ENCODE data around the gene FPR2.
"Not testable (repeated sequence)": the region's sequence is repeated elsewhere in the genome, so short reads cannot be mapped to it uniquely, and the experiment has no call there.

FPR2 gene

DNA sequence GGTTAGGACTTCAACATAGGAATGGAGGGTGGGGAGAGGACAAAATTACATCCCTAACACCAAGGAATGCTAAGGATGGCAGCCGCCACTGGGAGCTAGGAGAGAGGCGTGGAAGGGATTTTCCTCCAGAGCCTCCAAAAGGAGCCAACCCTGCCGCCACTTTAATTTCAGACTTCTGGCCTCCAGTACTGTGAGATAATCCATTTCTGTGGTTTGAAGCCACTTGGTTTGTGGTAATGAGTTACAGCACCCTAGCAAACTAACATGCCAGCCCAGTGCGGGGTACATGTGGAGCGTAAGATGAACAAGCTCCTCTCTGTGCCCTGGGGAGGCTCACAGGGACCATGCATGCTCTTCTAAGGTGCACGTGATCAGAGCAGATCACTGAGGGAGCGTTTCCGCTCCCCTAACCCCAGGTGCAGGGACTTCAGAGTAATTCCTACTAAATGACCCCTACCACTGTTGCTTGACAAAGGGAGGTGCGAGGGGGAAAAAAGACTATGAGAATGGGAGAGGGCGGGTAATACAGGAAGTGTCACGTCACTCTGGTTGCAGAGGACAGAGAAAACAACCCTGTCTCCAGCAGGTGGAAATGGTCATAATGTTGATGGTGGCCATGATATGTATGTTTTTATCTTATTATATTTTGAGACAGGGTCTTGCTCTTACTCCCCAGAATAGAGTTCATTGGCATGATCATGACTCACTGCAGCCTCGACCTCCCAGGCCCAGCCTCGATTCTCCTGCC lies 21.3 kb upstream of the FPR2 start:
- no peak for DNase-seq (ENCODE audit: low read depth, low spot score)

DNA sequence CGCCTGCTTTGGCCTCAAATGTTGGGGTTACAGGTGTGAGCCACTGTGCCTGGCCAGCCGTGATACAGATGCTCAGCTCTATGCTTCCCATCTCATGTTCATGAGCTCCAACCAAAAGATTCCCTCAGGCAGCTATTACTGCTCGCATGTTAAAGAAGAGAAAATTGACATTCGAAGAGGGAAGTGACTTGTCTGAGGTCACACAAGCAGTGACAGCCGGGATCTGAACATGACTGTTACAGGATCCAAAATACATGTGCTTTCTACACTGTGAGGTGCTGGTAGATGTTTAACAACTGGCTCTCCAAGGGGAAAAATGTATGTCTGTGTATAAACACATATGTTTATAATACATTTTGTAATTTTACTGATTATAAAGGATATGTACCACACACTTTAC lies 20.6 kb upstream of the FPR2 start:
- DNase-seq (ENCODE audit: low read depth, low spot score) = no peak

DNA sequence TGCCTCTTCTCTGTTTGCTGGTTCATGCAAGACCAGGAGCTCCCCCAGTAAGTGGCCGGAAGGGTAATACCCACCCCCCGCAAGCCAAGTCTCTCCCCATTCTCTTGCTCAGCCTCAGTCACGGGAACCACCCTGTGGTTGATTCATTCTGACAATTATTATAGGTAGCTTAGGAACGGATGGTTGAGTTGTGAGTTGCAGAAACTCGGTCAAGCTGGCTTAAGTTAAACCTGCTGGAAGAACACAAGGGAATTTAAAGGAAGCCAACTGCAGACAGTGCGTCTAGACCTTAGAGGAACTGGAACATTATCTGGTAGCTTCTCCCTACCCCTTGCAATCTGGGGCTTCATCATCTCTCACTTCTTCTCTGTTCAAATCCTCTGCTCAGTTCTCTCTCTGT lies 18.2 kb upstream of the FPR2 start:
- no peak for DNase-seq (ENCODE audit: low read depth, low spot score)

DNA sequence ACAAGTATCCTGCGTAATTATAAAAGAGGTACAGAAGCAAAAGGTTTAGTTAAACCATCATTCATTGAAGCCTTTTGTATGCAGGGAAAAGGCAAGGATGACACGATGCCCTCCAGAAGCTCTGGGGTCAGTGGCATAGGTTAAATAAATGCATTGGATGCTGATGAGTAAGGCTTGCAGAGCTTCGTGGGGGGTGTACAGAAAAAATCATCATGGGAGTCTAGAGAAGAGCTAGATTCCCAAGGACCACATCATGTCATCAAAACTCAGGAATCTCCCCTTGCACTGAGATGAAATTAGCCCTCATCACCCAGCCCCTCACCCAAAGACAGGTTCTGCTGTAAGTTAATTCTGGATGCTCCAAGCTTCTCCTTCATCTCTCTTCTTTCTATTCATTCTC lies 17.6 kb upstream of the FPR2 start:
- no peak for DNase-seq (ENCODE audit: low read depth, low spot score)

DNA sequence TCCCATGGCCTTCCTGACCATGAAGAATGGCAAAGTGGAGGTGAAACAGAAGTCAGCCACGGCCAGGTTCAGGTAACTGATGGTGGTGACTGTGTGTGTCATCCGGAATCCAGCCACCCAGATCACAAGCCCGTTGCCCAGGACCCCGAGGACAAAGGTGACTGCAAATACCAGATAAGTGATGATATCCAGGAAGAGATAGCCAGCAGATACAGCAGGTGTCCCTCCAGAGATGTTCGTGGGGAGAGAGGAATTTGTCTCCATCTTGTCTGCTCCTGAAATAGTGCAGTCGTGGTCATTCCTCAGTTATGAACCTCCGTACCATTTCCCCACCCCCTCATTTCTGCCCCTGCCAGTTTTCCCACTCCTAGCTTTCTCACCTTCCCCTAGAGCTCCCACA lies 14.2 kb upstream of the FPR2 start:
- no peak for DNase-seq (ENCODE audit: low read depth, low spot score)

DNA sequence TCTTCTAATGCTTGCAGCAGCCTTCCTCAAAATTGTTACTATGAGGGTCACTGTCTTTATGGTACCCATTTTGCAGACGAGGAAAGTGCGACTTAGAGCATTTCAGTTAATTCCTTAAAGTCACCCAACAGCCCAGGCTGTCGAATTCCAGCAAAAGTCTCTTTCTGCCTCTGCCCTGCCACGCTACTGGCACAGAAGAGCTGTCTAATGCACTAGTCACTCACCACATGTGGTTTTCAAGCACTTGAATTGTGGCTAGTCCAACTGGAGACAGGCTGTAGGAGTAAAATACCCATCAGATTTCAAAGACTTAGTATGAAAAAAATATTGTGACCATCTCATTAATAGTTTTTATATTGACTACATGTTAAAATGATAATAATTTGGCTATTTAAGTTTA lies 11.0 kb upstream of the FPR2 start:
- DNase-seq (ENCODE audit: low read depth, low spot score) = no peak

DNA sequence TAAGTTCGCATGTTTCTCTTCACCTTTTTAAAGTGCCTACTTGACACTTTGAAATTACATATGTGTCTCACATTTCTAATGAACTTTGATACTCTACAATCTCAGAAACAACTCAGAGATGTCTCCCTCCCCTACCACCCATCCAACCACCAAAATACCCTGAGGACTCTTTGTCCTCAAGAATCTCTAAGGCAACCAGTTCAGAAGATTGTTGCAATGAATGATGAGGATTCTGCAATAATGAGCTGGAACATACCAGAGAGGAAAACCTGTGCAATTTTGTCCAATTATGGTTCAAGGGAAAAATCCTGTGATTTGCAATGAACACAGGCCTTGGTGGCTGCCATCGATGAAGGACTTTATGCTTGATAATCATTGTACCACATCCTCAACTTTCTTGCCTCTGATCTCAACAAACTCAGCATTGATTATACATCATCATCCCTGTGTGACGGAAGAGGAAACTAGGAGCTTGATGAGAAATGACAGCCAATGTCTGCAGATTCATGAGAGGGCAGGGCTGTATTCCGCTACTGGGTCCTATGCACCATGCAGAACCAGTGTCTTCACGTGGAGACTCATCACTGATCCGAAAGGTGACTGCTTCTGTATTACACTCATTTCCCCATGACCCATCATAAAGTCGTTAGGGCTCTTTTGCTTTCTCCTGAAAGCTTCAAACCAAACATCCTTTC lies 10.4 kb upstream of the FPR2 start:
- no peak for DNase-seq (ENCODE audit: low read depth, low spot score)

DNA sequence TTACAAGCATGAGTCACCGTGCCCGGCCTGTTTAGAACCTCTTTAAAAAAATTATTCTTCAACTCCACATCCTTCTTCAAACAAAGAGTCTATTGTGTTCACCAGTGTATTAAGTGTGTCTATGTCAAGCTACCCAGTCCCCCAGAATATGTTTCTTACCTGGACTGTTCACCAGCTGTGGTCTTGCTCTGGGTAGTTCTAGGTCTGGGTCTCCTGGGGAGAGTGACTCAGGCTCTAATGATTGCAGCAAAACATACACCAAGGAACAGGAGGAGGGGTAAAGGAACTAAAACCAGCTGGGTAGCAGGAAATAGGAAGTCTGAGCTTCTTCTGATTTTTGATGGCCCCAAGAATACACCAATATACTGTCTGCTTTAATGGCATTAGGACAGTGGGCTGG lies 9.3 kb upstream of the FPR2 start, which contains the start of gene FPR1:
TSS of gene FPR1 (minus strand) at position 224 of the 400 bp plus-strand sequence. CDS start 4,884 bp downstream, outside the sequence.
- DNase-seq (ENCODE audit: low read depth, low spot score) = no peak

DNA sequence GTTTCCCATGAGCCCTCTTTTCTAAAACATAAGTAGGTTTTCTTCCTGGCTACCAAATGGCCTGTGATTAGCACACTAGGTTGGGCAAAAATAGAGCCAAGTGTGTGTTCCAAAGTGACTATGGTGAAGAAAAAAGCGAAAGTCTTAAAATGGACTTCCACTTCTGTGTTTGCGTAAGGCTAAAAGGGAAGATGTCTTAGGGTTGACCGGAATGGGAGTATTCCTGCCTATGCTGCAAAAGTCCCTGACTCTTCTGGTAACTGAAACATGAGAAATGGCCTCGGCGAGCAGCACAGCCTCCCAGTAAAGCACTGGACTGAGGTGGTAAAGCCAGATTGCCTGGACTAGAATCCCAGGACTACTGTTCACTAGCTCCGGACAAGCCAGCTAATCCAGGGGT lies 6.9 kb upstream of the FPR2 start:
- DNase-seq (ENCODE audit: low read depth, low spot score) = no peak

DNA sequence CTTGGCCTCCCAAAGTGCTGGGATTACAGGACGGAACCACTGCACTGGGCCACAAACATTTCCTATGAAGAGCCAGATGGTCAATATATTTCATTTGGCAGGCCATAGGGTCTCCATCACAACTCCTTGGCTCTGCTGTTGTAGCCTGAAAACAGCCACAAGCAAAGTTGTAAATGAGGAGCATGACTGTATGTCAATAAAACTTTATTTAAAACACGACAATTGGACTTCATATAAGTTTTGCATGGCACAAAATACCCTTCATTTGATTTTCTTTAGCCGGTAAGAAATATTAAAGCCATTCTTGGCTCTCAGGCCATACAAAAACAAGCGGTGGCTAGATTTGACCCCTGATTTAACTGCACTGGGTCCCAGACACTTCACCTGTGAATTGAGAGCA lies 6.2 kb upstream of the FPR2 start:
- no peak for DNase-seq (ENCODE audit: low read depth, low spot score)

DNA sequence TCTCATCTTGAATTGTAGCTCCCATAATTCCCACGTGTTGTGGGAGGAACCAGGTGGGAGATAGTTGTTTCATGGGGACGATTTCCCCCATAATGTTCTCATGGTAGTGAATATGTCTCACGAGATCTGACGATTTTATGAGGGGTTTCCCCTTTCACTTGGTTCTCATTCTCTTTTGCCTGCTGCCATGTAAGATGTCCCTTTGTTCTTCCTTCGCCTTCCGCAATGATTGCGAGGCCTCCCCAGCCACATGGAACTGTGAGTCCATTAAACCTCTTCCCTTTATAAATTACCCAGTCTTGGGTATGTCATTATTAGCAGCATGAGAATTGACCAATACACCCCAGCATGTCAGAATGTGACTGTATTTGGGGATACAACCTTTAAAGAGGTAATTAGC lies 5.4 kb upstream of the FPR2 start:
- no peak for DNase-seq (ENCODE audit: low read depth, low spot score)

DNA sequence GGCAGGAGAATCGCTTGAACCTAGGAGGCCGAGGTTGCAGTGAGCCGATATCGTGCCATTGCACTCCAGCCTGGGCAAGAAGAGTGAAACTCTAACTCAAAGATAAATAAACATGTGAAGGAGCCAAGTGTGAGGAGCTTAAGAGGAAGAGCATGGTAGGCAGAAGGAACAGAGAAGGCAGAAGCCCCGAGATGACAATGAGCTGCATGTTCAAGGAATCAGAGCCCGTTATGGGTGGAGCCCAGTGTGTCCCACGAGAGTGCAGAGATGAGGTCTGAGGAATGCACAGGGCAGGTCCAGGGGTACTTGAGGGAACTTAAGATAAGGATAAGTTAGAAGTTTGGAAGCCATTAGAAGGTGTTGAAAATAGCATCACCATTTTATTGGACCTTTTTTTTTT lies 716 bp downstream of the FPR2 start:
- no peak for DNase-seq (ENCODE audit: low read depth, low spot score)

DNA sequence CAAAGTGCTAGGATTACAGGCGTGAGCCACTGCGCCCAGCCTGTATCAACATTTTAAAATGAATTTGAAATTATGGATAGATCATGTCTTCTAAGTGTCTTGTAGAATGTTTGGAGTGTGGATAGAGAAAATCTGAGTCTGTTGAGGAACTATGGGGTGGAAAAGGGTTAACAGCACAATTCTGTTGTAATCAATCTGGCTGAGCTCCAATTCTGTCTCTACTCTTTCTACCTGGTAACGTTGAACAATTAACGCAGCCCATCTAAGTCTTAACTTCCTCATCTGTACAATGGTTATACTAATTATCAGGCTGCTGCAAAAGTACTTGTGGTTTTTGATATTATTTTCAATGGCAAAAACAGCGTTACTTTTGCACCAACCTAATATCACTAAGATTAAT lies 4.1 kb downstream of the FPR2 start:
- no peak for DNase-seq (ENCODE audit: low read depth, low spot score)

DNA sequence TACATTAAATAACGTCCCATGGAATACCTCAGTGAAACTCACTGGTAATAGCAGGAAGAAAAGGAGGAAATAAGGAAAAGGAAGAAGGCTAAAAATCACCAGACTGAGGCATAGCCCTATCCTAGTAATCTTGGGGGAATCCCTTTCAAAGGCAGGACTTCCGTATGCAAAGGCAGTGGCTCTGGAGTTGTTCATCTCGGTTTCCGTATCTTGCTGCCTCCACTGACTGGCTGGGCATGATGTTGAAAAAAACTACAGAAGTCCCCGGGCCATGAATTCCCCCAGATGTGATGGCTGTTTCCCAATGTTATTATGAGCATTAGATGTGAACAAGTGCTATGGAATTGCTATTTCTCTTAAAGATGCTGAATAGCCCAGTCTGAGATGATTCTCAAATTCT lies 5.5 kb downstream of the FPR2 start:
- DNase-seq (ENCODE audit: low read depth, low spot score) = no peak

DNA sequence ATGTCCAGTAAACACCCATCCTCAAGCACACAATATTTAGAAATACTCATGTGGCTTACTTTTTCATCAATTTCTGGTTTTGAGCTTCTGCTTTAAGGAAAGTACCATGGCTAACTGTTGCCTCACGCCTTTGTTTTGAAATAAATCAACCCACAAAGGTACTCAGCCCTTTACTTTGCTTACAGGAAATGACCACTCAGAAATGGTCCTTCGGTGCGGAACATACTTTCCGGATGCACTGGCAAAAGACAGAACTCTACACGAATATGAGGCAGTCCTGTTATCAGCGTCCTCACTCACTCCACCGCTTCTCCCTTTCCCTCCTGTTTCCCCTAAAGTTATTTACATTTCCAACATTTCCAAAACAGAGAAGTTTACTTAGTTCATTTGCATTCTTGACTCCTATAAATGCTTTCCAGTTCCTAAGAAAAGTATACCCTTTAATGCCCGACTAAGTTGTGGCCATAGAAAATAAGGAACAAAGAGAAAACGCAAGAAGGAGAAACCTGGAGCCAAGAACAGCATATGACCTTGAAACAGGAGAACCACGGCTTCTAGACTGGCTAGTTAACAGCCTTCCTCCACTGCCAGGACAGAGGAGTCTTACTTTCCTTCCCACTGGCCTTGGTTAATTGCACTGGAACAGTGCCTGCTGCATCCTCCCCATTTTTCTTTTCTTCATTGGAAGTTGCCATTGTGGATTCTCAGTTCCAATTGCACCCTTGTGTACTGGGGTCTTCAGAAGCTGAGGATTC lies 10.6 kb downstream of the FPR2 start:
- DNase-seq (ENCODE audit: low read depth, low spot score) = no peak

DNA sequence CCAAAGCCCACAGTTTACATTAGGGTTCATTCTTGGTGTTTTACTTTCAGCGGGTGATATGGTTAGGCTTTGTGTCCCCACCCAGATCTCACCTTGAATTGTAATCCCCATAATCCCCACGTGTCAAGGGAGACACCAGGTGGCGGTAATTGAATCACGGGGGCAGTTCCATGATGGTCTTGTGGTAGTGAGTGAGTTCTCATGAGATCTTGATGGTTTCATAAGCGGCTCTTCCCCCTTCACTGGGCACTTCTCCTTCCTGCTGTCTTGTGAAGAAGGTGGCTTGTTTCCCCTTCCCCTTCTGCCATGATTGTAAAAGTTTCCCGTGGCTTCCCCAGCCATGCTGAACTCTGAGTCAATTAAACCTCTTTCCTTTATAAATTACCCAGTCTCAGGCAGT lies 12.0 kb downstream of the FPR2 start:
- DNase-seq (ENCODE audit: low read depth, low spot score) = no peak

DNA sequence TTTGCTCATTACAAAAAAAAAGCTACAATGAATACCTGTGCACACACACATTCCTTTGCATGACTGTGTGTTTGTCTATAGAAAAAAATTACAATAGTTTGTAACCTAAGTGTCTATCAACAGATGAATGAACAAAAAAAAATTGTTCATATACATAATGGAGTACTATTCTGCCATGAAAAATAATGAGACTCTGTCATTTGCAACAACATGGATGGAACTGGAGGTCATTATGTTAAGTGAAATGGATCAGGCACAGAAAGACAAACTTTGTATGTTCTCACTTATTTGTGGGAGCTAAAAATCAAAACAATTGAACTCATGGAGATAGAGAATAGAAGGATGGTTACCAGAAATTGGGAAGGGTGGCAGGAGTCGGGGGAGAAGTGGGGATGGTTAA lies 15.6 kb downstream of the FPR2 start:
- not testable (repeated sequence) for DNase-seq (ENCODE audit: low read depth, low spot score)

DNA sequence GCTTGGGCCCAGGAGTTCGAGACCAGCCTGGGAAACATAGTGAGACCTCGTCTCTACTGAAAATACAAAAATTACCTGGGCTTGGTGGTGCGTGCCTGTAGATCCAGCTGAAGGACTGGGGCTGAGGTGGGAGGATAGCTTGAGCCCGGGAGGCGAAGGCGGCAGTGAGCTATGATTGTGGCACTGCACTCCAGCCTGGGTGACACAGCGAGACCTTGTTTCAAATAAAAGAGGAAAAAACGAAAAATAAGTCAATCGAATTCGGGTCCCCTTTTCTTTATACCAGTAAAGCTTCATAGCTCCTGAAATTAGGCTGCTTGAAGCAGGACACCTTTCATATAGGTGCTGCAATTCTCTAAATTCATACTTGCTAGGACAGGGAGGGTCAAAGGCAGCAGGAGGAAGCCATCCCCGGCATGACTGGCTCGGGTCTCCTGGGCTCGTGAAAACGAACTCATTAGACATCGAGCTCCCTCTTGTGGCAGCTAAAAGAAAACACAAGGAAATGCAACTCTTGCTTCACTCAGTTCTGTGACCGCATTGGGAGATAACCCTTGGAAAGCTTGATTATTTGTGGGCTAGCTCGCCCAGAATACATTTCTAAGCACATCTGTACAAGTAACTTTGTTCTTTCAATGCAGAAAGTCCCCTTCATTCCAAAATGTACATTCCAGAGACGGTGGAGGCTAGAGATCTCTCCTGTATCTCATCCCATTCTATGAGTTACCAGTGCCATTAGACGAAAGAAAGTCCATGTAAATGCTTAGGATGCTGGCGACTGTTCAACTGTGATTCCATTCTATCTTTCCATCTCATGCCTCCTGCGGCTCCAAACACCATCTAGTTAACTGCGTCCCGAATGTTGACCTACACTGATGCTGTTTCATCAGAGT lies 16.8 kb downstream of the FPR2 start:
- DNase-seq (ENCODE audit: low read depth, low spot score) = no peak

DNA sequence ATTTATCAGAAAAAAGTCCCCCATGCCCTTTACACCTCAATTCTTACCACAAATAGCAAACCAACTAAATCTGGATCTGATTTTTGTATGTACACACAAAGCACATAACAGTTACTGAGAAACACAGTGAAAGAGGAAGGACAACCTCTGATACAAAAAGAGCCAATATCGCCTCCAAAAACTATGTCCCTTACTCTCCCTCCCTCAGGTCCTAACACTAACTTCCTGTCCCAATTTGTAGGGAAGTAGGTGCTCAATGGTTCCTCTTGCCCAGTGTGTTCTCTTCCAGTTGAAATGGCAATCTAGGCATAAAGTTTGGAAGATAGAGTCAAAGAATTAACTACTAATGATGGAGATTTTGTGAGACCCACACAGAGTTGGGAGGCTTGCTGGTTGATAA lies 18.2 kb downstream of the FPR2 start:
- DNase-seq (ENCODE audit: low read depth, low spot score) = no peak

DNA sequence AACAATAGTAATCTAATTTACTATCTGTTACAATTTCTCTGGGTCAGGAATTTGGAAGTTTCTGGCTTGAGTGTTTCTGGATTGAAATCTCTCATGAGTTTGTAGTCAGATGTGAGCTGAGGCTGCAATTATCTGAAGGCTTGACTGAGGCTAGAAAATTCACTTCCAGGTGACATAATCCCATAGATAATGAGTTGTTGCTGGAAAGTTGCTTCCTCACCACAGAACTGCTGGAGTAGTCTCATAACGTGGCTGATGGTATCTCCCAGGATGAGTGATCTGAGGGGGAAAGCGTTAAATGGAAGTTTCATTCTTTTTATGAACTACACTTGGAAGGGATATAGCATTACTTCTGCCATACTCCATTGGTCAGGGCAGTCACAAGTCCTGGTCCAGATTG lies 18.7 kb downstream of the FPR2 start:
- DNase-seq (ENCODE audit: low read depth, low spot score) = no peak

DNA sequence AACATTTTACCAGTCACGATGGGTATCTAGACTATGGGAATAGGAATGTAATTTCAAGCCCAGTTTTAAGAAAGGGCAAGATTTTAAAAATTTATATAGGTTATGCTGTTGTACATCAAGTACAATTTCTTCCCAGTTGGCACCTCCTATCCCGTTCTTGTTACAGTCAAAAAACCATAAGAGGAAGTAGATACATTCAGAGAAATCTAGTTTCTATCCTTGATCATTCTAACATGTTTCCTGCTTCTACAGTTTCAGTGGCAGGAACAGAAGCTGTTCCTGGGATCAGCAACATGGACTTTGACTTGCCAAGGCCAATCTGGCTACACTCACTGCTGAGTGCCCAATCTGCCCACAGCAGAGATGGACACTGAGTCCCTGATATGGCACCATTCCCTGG lies 19.3 kb downstream of the FPR2 start:
- DNase-seq (ENCODE audit: low read depth, low spot score) = no peak

DNA sequence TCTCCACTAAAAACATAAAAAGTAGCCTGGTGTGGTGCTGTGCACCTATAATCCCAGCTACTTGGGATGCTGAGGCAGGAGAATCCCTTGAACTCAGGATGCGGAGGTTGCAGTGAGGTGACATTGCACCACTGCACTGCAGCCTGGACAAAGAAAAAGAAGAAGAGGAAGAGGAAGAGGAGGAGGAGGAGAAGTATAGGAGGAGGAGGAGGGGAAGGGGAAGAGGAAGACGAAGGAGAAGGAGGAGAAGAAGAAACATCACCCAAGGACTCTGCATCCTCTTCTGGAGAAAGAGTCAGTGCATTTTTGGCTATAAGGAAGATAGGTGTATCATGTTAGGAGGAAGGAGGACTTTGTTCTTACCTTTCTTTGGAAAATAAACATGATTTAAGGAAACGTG lies 21.0 kb downstream of the FPR2 start:
- DNase-seq (ENCODE audit: low read depth, low spot score) = no peak

All from brain pericyte (primary cell).